GM12878 (cell line): Measurements from ENCODE around the gene RPL7A. TPM values are rescaled to one million over a fixed set of nuclear protein-coding genes. Genes with fewer than 3 reads are reported as not detected.

Experiments used
- ATAC-seq: fragments of 200-7000 bp; cut with Tn5 transposase; 3 replicates; pipeline ENCODE4 v1.9.1; 2020; ENCODE audit warnings: mild to moderate bottlenecking, moderate library complexity
- BruUV-seq: library from RNA; stranded (reverse); fragments of 400-500 nt; replicated peaks from 2 replicates; lab custom pipeline; 2021; lab: Mats Ljungman, UMichigan
- CTCF ChIA-PET: fragments of 300-600 bp; sonication (Branson Sonifier 250); formaldehyde crosslinking; extraction: SDS; loops from one replicate; lab custom pipeline; 2021; ENCODE audit warnings: inconsistent platforms; lab: Yijun Ruan, JAX
- POLR2A ChIA-PET: fragments of 350-600 bp; formaldehyde crosslinking; extraction: SDS; loops from one replicate; lab custom pipeline; 2021; ENCODE audit warnings: inconsistent platforms; lab: Charles Lee
- RAD21 ChIA-PET: fragments of 300-600 bp; sonication (Branson Sonifier 250); formaldehyde crosslinking; loops from one replicate; lab custom pipeline; 2023; ENCODE audit warnings: antibody characterized with exemption; ENCODE audit not compliant: unreplicated experiment; lab: Charles Lee
- SMC1A ChIA-PET: fragments of 300-600 bp; sonication (Branson Sonifier 250); formaldehyde crosslinking; loops from one replicate; lab custom pipeline; 2023; ENCODE audit not compliant: unreplicated experiment, uncharacterized antibody; lab: Charles Lee
- DNase-seq: peaks from one replicate; pipeline ENCODE4 v3.0.0-alpha.2; 2011; ENCODE audit warnings: low read depth, low spot score
- FAIRE-seq: peaks from 3 replicates; lab custom pipeline; 2011; peaks lifted over from hg19 to GRCh38; lab: Jason Lieb, UNC
- H2AFZ ChIP-seq: 2 replicates; pipeline ENCODE4 v1.6.0; 2011; ENCODE audit warnings: low read depth, low read length, control low read depth; ENCODE audit not compliant: control insufficient read depth
- H3K27ac ChIP-seq: 2 replicates; pipeline ENCODE4 v1.5.1; 2011; ENCODE audit warnings: control low read depth; ENCODE audit not compliant: control insufficient read depth, insufficient read depth
- H3K27me3 ChIP-seq, 2 experiments: replicated peaks in 1 of 2; 2 replicates each; pipeline versions ENCODE4 v1.6.0 to v1.6.1; 2011; ENCODE audit warnings: low read length in 1 of 2; ENCODE audit not compliant: control insufficient read depth in 2 of 2, insufficient read depth in 2 of 2
- H3K36me3 ChIP-seq, 2 experiments: 2 replicates each; pipeline ENCODE4 v1.5.1; 2011; ENCODE audit warnings: low read length in 1 of 2; ENCODE audit not compliant: control insufficient read depth in 2 of 2, insufficient read depth in 2 of 2
- H3K4me1 ChIP-seq: 2 replicates; pipeline ENCODE4 v1.6.1; 2011; ENCODE audit warnings: mild to moderate bottlenecking, low read length, moderate library complexity, mixed read lengths; ENCODE audit not compliant: control insufficient read depth, insufficient read depth
- H3K4me2 ChIP-seq: 2 replicates; pipeline ENCODE4 v1.6.0; 2011; ENCODE audit warnings: control low read depth; ENCODE audit not compliant: control insufficient read depth, insufficient read depth
- H3K4me3 ChIP-seq: fragments of 200-600 bp; sonication (generic); 2 replicates; pipeline ENCODE4 v1.5.1; 2016
- H3K79me2 ChIP-seq: 2 replicates; pipeline ENCODE4 v1.6.0; 2011; ENCODE audit warnings: low read length; ENCODE audit not compliant: control insufficient read depth, insufficient read depth
- H3K9ac ChIP-seq: 2 replicates; pipeline ENCODE4 v1.8.0; 2011; ENCODE audit warnings: low read length, control low read depth, mixed read lengths; ENCODE audit not compliant: control insufficient read depth, insufficient read depth
- H3K9me3 ChIP-seq: replicated peaks from 3 replicates; pipeline ENCODE4 v1.5.1; 2011; ENCODE audit warnings: mild to moderate bottlenecking, low read length; ENCODE audit not compliant: control insufficient read depth, insufficient read depth
- H4K20me1 ChIP-seq: 2 replicates; pipeline ENCODE4 v1.6.0; 2011; ENCODE audit not compliant: control insufficient read depth, insufficient read depth
- ATF7 ChIP-seq: fragments of 450-650 bp; IDR thresholded peaks from 2 replicates; pipeline ENCODE4 v1.6.1; 2016; ENCODE audit warnings: low read depth, mild to moderate bottlenecking
- EP300 ChIP-seq, 2 experiments: fragments of 150-350 bp in 1 of 2; IDR thresholded peaks; 2 replicates each; pipeline ENCODE4 v1.6.1; 2011 to 2012; ENCODE audit warnings: low read depth in 2 of 2, low read length in 2 of 2, borderline replicate concordance in 1 of 2, improper control_type of control experiment in 1 of 2, inconsistent platforms in 1 of 2; ENCODE audit not compliant: control insufficient read depth in 1 of 2
- EZH2 ChIP-seq: IDR thresholded peaks from 2 replicates; pipeline ENCODE4 v1.6.1; 2012; ENCODE audit warnings: low read depth, mild to moderate bottlenecking, control low read depth, inconsistent platforms, low read length, borderline replicate concordance; ENCODE audit not compliant: control insufficient read depth
- FOS ChIP-seq: IDR thresholded peaks from 3 replicates; pipeline ENCODE4 v1.6.1; 2011; ENCODE audit warnings: borderline replicate concordance; ENCODE audit not compliant: insufficient read length; ENCODE audit errors: extremely low read depth
- MYB ChIP-seq: fragments of 150-350 bp; IDR thresholded peaks from 2 replicates; pipeline ENCODE4 v1.6.1; 2014; ENCODE audit warnings: mild to moderate bottlenecking, low read depth, low read length, borderline replicate concordance
- POLR2A ChIP-seq: IDR thresholded peaks from 2 replicates; pipeline ENCODE4 v1.6.1; 2011; ENCODE audit warnings: low read depth, mild to moderate bottlenecking, low read length
- STAT3 ChIP-seq: IDR thresholded peaks from 2 replicates; pipeline ENCODE4 v1.6.1; 2011; ENCODE audit warnings: low read depth, low read length, improper control_type of control experiment
- TAF1 ChIP-seq: IDR thresholded peaks from 2 replicates; pipeline ENCODE4 v1.6.1; 2011; ENCODE audit warnings: mild to moderate bottlenecking, low read depth, low read length, borderline replicate concordance
- ZNF622 ChIP-seq: fragments of 450-650 bp; IDR thresholded peaks from 2 replicates; pipeline ENCODE4 v1.6.1; 2017; ENCODE audit warnings: mild to moderate bottlenecking, inconsistent platforms
- WGBS: methylation state at CpG from one replicate; pipeline ENCODE4 v1.1.6; 2016; ENCODE audit warnings: low lambda C conversion rate; ENCODE audit not compliant: insufficient replicate concordance, insufficient coverage; ENCODE audit errors: missing lambda C conversion rate; 5-methylcytosine and 5-hydroxymethylcytosine counted together
- in situ Hi-C: fragments of 300-500 bp; cut with MboI; formaldehyde crosslinking; loops from 9 replicates; pipeline ENCODE4 v1.14.3; 2018; ENCODE audit warnings: mixed read lengths
- intact Hi-C: fragments of 100-400 bp; cut with micrococcal nuclease; formaldehyde crosslinking; loops from one replicate; pipeline ENCODE4 v1.14.2; 2022; ENCODE audit not compliant: unreplicated experiment
- polyA plus RNA-seq, 11 experiments: library from polyadenylated mRNA; depleted of rRNA in 4 of 11; unstranded in 6 of 11; stranded (reverse) in 5 of 11; fragments of >200 nt; fragmentation: Nextera tagmentation in 4 of 11; fragmentation: Illumina TruSeq in 1 of 11; extraction: Ambion mirVana in 4 of 11; extraction: Trizol in 1 of 11; gene quantifications; 1 replicate in 1 of 11; 2 replicates in 10 of 11; pipeline versions ENCODE4 v1.2.1 to v1.2.3, GENCODE V29; 2011 to 2016; ENCODE audit warnings: inconsistent platforms in 2 of 11, missing spikeins in 2 of 11, low read depth in 1 of 11
- total RNA-seq, 4 experiments: library from RNA; depleted of rRNA in 3 of 4; stranded (reverse); fragments of >200 nt in 3 of 4; fragmentation: Illumina TruSeq in 1 of 4; extraction: Trizol in 1 of 4; gene quantifications; 2 replicates each; pipeline versions ENCODE4 v1.2.1 to v1.2.3, GENCODE V29; 2013 to 2021
- TF ChIP-seq, protein P1 (sequence below): fragments of 450-650 bp; IDR thresholded peaks from 2 replicates; pipeline ENCODE4 v1.6.1; 2017; ENCODE audit warnings: antibody characterized with exemption, mild to moderate bottlenecking, moderate library complexity
- TF ChIP-seq, protein P2 (sequence below): IDR thresholded peaks from 2 replicates; pipeline ENCODE4 v1.6.1; 2012; ENCODE audit warnings: low read depth, low read length, improper control_type of control experiment
- TF ChIP-seq, protein P3 (sequence below): fragments of 450-650 bp; conservative IDR thresholded peaks from 2 replicates; pipeline ENCODE4 v1.6.1; 2017; ENCODE audit warnings: mild to moderate bottlenecking, moderate library complexity
- TF ChIP-seq, protein P4 (sequence below): fragments of 450-650 bp; IDR thresholded peaks from 2 replicates; pipeline ENCODE4 v1.6.1; 2017; ENCODE audit warnings: mild to moderate bottlenecking, moderate library complexity

Gene RPL7A
- total and polyA plus RNA-seq, 10 of the 15 experiments (the other 5 are each of a cell fraction or from before 2014, with no cell fraction given) = 917 to 5,193 (median 3,326) TPM

DNA sequence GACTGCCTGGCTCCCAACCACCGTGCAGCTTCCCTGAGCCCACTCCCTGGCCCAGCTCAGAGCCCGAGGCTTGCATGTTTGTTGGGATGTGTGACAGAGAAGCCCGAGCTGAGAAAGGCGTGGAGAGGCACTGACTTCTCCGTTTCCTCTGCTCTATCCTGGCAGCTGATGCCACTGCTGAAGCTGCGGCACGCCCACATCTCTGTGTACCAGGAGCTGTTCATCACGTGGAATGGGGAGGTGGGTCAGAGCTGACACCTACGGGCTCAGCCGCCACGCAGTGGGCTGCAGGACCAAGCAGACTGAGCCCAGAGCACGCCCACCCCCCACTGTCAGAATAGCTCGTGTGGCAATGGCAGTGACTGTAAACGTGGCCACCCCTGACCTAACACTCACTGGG lies 37.4 kb downstream of the RPL7A start:
- no TSS peak for BruUV-seq
- Histone ChIP-seq H3K27ac (no peak overlapping the region), H2AFZ (no peak overlapping the region), H4K20me1 (no peaks in the 10 kb centered on the region), H3K4me1 (no peaks in the 10 kb centered on the region), H3K4me3 (no peak overlapping the region), H3K79me2 (no peaks in the 10 kb centered on the region), H3K9me3 (no peaks in the 10 kb centered on the region), H3K36me3 (no peaks in the 10 kb centered on the region), H3K4me2 (no peak overlapping the region), H3K27me3 (no peaks in the 10 kb centered on the region), H3K9ac (no peak overlapping the region)
- ChIA-PET POLR2A (no interaction called here), RAD21 (no interaction called here), SMC1A (no interaction called here), CTCF (no interaction called here)
- whole genome bisulfite sequencing = 34% methylated on average over 14 of the region's 14 CpGs
- in situ Hi-C loops (no loop called here), intact Hi-C loops (no loop called here)
- DNase-seq (no peak), ATAC-seq (no peak), FAIRE-seq (no peak)
- TF ChIP-seq MYB = no peak
- TF ChIP-seq ZNF622 = no peak
- TF ChIP-seq FOS = no peak
- TF ChIP-seq, protein P1, sequence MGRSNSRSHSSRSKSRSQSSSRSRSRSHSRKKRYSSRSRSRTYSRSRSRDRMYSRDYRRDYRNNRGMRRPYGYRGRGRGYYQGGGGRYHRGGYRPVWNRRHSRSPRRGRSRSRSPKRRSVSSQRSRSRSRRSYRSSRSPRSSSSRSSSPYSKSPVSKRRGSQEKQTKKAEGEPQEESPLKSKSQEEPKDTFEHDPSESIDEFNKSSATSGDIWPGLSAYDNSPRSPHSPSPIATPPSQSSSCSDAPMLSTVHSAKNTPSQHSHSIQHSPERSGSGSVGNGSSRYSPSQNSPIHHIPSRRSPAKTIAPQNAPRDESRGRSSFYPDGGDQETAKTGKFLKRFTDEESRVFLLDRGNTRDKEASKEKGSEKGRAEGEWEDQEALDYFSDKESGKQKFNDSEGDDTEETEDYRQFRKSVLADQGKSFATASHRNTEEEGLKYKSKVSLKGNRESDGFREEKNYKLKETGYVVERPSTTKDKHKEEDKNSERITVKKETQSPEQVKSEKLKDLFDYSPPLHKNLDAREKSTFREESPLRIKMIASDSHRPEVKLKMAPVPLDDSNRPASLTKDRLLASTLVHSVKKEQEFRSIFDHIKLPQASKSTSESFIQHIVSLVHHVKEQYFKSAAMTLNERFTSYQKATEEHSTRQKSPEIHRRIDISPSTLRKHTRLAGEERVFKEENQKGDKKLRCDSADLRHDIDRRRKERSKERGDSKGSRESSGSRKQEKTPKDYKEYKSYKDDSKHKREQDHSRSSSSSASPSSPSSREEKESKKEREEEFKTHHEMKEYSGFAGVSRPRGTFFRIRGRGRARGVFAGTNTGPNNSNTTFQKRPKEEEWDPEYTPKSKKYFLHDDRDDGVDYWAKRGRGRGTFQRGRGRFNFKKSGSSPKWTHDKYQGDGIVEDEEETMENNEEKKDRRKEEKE = no peak
- TF ChIP-seq POLR2A = no peak
- TF ChIP-seq, protein P2, sequence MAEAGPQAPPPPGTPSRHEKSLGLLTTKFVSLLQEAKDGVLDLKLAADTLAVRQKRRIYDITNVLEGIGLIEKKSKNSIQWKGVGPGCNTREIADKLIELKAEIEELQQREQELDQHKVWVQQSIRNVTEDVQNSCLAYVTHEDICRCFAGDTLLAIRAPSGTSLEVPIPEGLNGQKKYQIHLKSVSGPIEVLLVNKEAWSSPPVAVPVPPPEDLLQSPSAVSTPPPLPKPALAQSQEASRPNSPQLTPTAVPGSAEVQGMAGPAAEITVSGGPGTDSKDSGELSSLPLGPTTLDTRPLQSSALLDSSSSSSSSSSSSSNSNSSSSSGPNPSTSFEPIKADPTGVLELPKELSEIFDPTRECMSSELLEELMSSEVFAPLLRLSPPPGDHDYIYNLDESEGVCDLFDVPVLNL = no peak
- TF ChIP-seq EZH2 = no peak
- TF ChIP-seq, protein P3, sequence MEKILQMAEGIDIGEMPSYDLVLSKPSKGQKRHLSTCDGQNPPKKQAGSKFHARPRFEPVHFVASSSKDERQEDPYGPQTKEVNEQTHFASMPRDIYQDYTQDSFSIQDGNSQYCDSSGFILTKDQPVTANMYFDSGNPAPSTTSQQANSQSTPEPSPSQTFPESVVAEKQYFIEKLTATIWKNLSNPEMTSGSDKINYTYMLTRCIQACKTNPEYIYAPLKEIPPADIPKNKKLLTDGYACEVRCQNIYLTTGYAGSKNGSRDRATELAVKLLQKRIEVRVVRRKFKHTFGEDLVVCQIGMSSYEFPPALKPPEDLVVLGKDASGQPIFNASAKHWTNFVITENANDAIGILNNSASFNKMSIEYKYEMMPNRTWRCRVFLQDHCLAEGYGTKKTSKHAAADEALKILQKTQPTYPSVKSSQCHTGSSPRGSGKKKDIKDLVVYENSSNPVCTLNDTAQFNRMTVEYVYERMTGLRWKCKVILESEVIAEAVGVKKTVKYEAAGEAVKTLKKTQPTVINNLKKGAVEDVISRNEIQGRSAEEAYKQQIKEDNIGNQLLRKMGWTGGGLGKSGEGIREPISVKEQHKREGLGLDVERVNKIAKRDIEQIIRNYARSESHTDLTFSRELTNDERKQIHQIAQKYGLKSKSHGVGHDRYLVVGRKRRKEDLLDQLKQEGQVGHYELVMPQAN = no peak
- TF ChIP-seq, protein P4, sequence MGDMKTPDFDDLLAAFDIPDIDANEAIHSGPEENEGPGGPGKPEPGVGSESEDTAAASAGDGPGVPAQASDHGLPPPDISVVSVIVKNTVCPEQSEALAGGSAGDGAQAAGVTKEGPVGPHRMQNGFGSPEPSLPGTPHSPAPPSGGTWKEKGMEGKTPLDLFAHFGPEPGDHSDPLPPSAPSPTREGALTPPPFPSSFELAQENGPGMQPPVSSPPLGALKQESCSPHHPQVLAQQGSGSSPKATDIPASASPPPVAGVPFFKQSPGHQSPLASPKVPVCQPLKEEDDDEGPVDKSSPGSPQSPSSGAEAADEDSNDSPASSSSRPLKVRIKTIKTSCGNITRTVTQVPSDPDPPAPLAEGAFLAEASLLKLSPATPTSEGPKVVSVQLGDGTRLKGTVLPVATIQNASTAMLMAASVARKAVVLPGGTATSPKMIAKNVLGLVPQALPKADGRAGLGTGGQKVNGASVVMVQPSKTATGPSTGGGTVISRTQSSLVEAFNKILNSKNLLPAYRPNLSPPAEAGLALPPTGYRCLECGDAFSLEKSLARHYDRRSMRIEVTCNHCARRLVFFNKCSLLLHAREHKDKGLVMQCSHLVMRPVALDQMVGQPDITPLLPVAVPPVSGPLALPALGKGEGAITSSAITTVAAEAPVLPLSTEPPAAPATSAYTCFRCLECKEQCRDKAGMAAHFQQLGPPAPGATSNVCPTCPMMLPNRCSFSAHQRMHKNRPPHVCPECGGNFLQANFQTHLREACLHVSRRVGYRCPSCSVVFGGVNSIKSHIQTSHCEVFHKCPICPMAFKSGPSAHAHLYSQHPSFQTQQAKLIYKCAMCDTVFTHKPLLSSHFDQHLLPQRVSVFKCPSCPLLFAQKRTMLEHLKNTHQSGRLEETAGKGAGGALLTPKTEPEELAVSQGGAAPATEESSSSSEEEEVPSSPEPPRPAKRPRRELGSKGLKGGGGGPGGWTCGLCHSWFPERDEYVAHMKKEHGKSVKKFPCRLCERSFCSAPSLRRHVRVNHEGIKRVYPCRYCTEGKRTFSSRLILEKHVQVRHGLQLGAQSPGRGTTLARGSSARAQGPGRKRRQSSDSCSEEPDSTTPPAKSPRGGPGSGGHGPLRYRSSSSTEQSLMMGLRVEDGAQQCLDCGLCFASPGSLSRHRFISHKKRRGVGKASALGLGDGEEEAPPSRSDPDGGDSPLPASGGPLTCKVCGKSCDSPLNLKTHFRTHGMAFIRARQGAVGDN = no peak
- TF ChIP-seq ATF7 = no peak
- TF ChIP-seq STAT3 = no peak
- no peak for TF ChIP-seq TAF1
- no peak for TF ChIP-seq EP300 (IDR thresholded peaks at IDR 0.05; ENCODE audit: borderline replicate concordance in 1 of 2, control insufficient read depth in 1 of 2, low read depth in 2 of 2, low read length in 2 of 2)
